GM19468 (cell line): ENCODE measurements around the gene RPS13.
"Not testable (repeated sequence)": the region's sequence is repeated elsewhere in the genome, so short reads cannot be mapped to it uniquely, and the experiment has no call there.

Experiments used
- ATAC-seq: cut with Tn5 transposase; IDR thresholded peaks from one replicate; pipeline ENCODE4 v1.9.1; 2021; ENCODE audit warnings: mild to moderate bottlenecking, moderate library complexity, moderate number of reproducible peaks; ENCODE audit not compliant: unreplicated experiment; ENCODE audit errors: extremely low read depth

RPS13 gene

DNA sequence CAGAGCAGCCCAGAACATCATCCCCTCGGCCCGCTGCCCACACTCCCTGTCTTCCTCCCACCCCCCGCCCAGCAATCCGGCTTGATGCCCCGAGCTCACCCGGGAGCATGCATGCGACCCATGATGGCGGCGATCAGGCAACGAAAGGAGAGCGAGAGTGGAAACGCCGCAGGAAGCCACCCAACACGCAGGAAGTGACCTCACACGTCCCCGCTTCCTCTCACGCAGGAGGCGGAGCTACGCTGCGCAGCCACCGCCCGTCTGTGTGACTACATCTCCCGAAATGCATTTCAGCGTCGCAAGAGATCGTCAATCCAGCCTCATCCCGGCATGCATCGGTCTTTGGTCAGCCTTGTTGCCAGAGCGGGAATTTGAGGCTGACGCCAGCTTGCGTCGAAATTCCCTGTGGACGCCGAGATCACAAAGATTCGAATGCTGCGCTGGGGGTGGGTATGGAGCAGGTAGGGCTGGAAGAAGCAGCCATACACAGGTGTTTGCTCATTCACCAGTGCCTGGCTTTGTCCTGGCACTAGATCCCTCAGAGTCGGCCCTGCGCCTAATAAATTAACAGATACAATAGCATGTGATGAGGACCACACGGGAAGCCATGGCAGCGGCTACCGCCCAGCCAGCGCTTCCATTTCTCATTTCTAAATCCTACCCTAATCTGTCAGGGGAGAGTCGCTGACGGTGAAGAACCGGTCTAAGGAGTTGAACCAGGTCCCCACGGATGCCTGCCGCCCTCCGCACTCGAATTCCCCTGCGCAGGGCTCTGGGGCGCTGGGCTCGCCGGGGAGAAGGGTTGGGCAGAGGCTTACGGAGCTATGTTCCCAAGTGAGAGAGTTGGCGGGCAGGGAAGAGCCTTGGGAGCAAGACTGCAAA lies at the start of gene RPS13:
TSS of gene RPS13 (minus strand) at position 148 of the 882 bp plus-strand sequence. CDS start at position 122, 26 bp downstream.
- peak; percentile 99 for ATAC-seq

DNA sequence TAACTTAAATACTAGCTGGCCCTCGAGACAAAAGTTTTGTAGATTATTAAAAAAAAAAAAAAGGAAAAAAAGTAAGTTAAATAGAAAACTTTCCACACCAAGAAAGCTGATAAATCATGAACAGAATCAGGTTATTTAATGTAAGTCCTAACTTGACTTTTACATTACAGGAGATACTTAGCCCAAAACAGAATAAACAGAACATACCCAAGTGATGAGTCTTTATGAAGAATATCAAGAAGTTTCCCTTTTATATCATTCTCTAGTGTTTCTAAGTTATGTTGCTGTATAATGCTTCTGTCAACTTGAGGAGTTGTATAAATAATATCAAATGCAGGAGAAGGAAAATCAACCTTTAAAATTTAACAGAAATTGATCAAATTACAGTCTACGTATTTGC lies 44.5 kb upstream of the RPS13 start:
- ATAC-seq = no peak

DNA sequence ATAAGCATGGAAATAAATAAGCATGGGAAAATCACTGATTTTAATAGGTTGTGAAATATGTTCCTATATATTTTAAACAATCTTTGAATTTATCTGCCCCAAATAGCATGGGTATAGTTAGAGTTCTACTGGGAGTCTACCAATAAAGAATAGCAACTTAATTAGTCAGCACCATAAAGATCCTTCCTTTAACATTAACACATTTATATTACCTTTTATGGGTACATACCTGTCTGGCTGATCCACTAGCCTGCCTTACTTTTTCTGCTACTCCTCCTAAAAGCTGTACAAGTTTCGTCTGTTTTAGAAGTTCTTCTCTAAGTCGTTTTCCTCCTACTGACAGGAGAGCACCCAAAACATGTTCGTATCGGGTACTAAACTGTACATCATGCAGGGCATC lies 39.8 kb upstream of the RPS13 start:
- no peak for ATAC-seq

DNA sequence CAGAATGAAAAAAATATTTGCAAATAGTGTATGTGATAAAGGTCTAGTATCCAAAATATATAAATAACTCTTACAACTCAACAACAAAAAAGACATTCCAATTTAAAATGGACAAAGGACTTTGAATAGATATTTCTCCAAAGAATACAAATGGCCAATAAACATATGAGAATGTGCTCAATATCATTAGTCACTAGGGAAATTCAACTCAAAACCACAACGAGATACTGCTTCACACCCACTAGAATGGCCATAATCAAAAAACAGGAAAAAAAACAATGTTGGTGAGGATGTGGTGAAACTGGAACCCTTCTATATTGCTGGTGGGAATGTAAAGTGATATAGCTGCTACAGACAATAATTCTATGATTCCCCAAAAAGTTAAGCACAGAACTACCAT lies 38.6 kb upstream of the RPS13 start:
- no peak for ATAC-seq

DNA sequence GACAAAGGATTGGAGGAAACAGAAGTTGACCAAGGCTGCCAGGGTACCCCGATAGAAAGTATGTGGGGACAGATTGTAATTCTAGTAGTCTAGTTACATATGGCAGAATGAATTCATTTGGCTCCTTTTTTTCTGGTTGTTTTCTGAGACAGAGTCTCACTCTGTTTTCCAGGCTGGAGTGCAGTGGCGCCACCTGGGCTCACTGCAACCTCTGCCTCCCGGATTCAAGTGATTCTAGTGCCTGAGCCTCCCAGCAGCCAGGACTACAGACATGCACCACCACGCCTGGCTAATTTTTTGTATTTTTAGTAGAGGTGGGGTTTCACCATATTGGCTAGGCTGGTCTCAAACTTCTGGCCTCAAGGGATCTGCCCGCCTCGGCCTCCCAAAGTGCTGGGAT lies 30.3 kb upstream of the RPS13 start:
- not testable (repeated sequence) for ATAC-seq

DNA sequence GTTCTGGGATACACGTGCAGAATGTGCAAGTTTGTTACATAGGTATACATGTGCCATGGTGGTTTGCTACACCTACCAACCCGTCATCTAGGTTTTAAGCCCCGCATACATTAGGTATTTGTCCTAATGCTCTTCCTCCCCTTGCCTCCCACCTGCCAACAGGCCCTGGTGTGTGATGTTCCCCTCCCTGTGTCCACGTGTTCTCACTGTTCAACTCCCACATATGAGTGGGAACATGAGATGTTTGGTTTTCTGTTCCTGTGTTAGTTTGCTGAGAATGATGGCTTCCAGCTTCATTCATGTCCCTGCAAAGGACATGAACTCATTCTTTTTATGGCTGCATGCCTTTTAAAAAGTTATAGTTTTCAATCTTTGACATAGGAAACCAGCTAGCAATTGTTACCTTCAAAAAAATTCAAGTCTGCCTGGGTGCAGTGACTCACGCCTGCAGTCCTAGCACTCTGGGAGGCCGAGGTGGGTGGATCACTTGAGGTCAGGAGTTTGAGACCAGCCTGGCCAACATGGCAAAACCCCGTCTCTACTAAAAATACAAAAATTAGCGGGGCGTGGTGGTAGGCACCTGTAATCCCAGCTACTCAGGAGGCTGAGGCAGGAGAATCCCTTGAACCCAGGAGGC lies 28.1 kb upstream of the RPS13 start:
- ATAC-seq = not testable (repeated sequence)

DNA sequence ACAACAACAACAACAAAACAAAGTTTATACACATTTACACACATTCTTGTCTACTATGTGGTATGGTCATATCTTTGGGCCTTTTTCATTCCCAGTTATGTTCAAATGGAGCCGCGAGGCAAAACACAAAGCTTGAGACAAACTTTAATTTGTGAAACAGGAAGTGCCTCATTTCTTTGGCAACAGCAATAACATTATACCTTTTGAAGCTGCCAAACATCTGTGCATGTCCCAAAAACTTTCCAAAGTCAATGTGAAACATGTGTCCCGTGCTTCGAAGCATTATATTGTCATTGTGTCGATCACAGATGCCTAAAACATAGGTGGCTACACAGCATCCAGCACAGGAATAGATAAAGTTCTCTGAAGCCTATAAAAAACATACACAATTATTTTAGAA lies 25.0 kb upstream of the RPS13 start:
- no peak for ATAC-seq

DNA sequence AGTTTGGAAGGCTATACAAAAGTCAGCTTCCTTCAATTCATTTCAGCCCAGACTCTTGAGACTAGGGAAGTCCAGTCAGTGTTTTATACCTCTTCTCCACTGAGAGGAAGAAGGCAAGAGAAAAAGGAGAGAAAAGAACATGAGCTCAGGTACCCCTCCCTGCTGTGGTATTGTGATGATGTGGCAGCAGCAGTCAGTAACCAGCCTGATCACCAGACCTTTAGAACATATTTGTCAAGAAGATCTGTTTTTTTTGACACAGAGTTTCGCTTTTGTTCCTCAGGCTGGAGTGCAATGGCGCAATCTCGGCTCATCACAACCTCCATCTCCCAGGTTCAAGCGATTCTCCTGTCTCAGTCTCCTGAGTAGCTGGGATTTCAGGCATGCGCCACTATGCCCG lies 21.2 kb upstream of the RPS13 start:
- no peak for ATAC-seq

DNA sequence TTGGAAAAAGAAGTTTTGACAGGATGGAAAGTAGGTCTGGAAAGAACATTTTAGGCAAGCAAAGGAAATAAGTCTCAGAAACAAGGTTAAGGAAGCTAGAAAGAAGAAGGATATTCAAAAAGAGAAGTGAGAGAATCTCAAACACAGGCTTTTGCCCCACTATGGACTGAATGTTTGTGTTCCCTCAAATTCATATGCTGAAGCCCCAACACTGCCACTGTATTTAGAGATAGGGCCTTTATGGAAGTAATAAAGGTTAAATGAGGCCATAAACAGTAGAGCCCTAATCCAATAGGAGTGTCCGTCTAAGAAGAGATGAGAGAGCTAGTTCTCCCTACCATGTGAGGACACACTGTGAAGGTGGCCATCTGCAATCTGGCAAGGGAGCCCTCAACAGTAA lies 20.6 kb upstream of the RPS13 start:
- ATAC-seq = no peak

DNA sequence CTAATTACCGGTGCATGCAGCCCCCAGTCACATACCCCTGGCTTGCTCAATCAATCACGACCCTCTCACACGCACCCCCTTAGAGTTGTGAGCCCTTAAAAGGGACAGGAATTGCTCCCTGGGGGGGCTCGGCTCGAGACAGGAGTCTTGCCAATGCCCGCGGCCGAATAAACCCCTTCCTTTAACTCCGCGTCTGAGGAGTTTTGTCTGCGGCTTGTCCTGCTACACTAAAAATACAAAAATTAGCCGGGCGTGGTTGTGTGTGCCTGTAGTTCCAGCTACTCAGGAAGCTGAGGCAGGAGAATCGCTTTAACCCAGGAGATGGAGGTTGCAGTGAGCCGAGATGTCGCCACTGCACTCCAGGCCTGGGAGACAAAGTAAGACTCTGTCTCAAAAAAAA lies 8.5 kb upstream of the RPS13 start:
- ATAC-seq = not testable (repeated sequence)

DNA sequence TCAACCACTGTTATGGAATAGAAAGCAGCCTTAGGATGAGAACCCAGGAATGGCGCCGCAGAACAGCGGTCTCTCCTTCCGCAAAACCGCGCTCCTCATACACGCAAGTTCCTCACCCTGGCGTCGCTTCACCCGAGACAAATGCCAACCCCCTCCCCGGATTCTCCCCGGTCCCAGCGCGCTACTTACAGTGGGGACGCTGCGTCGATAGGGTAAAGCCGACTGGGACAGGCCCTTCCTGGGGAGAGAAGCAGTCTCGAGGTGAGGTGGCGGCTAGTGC lies 287 bp downstream of the RPS13 start:
- ATAC-seq = no peak

DNA sequence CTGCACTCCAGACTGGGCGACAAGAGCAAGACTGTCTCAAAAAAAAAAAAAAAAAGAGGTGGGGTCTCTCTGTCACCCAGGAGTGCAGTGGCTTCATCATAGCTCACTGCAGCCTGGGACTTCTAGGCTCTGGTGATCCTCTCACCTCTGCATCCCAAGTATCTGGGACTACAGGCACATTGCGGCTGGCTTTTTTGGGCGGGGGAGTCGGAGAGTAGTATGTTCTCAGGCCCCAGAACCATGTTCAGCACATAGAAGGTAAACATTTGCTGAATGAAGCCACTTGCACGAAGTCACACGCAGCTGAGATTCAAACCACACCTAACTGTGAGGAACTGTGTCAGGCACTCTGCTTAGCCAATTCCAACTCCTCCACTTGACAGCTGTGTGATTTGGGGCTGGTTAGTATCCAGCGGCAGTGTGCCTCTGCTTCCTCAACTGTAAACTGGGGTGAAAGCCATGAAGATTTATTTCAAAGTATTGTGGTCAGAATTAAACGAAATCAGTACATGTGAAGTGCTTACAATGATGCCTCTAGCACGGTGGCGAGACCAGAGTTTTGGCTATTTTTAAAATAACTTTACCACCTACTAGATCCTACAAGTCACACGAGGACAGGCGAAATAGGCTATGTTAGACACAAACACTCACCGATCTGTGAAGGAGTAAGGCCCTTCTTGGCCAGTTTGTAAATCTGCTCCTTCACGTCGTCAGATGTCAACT lies 789 bp downstream of the RPS13 start:
- no peak for ATAC-seq

DNA sequence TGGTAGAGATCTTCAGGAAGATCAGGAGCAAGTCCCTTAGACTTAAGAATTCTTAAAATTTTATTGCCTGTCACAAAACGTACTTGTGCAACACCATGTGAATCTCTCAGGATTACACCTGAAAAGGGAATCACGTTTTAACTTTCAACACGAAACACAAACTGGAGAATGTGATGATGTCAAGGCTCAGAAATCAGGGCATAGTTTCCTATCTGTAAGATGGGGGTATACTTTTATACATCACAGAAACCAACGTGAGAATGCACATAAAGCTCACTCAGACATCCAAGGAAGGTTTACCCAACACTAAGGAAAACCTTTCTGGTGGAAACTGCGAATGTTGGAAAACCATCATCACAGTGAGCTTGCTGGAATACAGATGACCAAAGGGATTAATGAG lies 2.0 kb downstream of the RPS13 start:
- no peak for ATAC-seq

DNA sequence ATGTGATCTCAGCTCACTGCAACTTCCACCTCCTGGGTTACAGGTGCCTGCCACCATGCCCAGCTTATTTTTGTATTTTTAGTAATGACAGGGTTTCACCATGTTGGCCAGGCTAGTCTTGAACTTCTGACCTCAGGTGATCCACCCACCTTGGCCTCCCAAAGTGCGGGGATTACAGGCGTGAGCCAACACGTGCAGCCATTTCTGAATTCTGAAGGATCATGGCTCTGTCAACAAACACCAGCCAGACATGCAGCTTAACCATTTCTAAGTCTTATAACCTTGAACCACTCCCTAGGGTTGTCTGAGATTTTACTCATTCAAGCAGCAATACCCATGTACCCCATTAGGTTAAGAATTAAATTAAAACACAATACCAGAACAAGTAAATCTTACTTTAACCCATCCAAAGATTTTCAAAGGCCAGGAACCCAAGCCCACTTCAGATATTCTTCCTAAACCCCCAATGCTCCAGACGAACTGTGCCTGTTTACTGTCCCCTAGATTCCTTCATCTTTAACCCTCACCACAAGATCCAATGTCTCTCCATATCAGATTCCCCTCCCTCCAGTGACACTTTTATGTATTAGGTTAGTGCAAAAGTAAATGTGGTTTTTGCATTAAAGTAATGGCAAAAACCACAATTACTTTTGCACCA lies 4.0 kb downstream of the RPS13 start:
- no peak for ATAC-seq

DNA sequence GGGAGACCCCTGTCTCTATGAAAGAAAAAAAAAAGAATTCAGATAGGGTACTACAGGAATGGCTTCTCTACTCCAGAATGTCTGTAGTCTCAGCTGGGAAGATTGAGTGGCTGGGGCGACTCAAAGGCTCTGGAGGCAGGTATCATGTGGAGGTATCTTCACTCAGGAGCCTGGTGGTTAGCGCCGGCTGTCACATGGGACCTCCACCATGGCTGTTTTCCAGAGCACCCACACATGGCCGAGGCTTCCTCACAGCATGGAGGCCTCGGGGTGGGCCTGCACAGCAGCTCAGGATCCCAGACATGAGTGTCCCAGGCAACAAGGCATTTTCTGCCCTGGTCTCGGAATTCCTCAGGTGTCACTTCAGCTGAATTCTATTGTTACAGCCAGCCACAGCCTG lies 10.1 kb downstream of the RPS13 start:
- no peak for ATAC-seq

DNA sequence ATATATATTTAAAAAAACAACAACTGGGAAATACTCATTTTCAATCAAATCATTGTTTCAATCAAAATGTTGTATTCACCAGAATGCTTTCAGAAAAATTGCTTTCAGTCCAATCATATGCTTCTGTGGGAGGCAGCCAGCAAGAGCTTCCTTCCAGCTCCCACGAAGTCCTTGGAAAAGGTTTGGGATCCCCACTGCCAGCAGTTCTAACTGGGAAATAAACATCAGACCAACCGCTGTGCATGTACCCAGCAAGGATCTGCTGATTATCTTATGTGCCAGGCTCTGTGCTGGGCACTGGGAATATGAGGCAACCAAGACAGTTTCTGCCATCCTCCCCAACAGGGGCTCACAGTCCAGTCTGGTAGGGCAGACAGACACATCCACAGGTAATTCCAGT lies 10.8 kb downstream of the RPS13 start:
- no peak for ATAC-seq

DNA sequence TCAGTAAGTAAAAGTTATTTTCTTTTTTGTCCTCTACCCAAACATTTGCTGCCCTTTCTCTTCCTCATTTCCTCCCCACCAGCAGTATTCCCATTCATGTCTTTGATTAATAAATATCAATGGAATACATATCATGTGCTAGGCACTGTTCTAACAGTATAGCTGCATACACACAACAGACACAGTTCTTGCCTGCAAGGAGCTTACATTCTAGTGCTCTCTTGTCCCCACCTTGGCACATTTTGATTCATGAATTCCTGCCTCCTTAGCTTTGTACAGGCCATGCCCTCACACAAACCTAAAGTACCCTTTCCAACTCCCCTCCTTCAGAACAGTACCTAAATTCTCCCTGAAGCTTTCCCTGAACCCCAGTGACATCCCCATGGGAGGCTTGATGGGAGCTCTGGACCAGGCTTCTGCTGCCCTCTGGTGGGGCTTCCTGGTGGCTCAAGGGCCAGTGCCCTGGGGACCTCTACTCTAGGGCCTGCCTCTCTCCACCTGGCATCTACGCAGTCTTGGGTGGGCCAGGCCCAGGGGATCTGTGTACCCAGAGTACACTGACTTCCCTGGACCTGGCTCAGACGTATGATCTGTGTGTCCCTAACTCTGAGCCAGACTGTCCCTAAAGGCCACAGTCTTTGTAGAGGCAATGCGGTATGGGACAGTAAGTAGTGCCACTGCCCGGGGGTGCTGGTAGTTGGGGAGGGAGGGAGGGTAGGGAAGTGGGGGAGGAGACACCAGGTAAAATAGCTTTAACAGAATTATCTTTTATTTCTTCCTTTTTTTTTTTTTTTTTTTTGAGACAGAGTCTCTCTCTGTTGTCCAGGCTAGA lies 14.1 kb downstream of the RPS13 start:
- ATAC-seq = no peak

DNA sequence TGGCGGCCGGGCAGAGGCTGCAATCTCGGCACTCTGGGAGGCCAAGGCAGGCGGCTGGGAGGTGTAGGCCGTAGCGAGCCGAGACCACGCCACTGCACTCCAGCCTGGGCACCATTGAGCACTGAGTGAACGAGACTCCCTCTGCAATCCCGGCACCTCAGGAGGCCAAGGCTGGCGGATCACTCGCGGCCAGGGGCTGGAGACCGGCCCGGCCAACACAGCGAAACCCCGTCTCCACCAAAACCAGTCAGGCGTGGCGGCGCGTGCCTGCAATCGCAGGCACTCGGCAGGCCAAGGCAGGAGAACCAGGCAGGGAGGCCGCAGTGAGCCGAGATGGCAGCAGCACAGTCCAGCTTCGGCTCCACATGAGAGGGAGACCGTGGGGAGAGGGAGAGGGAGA lies 26.3 kb downstream of the RPS13 start:
- ATAC-seq = not testable (repeated sequence)

DNA sequence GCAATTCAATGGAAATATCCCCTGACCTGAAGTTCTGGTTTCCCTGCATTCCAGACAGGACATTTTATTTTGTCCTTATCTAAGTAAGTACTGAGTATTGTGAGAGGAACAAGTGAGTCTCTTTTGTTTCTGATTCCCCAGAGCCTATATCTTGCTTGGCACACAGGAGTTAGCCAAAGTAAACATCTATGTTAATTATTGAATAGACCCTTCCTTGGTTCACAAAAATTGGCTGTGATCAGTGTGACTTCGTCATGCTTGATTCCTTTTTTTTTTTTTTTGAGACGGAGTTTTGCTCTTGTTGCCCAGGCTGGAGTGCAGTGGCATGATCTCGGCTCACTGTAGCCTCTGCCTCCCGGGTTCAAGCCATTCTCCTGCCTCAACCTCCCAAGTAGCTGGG lies 29.0 kb downstream of the RPS13 start:
- ATAC-seq = not testable (repeated sequence)

DNA sequence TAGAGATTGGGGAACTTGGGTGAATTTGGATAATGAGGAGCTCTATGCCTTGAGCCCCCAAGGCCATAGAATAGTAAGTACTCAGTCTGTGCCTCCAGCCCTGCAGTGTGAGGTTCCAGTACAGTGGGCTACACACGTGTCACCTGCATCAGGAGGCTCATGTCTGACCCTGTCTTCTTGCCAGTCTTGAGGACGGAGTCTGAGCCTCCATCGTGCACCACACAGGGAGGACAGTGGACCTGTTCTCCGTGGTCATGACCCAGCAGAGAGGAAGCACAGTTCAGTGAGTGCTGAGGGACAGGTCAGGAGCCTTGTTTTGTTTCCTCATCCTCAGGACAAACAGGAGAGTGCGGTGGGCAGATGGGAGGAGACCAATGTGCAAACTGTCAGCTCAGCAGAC lies 30.8 kb downstream of the RPS13 start:
- ATAC-seq = no peak
